Measurements from ENCODE around the gene WNT9B. TPM values are rescaled to one million over a fixed set of nuclear protein-coding genes. Genes with fewer than 3 reads are reported as not detected.
A peak's percentile ranks its signal among the peaks of the same experiment; 100 is the strongest.

Gene WNT9B
- total RNA-seq, 1 experiment from 2014 or later, result not detected

DNA sequence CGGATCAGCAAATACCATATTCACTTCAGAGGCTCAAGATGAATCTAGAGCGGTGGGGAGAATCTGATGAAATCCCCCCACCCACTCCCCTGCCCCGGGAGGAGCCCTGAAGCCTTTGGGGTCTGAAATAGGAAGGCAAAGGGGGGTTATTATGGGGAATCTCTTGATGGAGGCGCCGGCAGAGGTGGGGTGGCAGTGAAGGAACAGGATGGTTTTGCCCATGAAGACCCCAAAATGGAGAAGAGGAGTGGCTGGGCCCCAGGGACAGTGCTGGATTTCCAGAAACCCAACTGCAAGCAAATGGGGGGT, 33.5 kb upstream of the WNT9B start:
- no peaks in the 10 kb centered on the region for H3K9me3 ChIP-seq (ENCODE audit: low read depth, low read length, poor library complexity, severe bottlenecking)
- peaks cover 28% of the 10 kb centered on the region for H3K27me3 ChIP-seq (replicated peaks; ENCODE audit: insufficient read depth, low read depth, low read length, poor library complexity)
- no peak overlapping the region for H3K4me3 ChIP-seq (ENCODE audit: low read depth, low read length, poor library complexity, severe bottlenecking)
- POLR2A ChIA-PET (ENCODE audit: low non-redundant PET), result no interaction called here
- H3K27ac ChIP-seq (ENCODE audit: low read depth, low read length, poor library complexity, severe bottlenecking), result no peak overlapping the region
- no peaks in the 10 kb centered on the region for H3K4me1 ChIP-seq (ENCODE audit: insufficient read depth, low read length, poor library complexity, severe bottlenecking)
- BruUV-seq (replicated peaks), result no TSS peak
- CTCF ChIA-PET, result no interaction called here
- TF ChIP-seq, protein P1, sequence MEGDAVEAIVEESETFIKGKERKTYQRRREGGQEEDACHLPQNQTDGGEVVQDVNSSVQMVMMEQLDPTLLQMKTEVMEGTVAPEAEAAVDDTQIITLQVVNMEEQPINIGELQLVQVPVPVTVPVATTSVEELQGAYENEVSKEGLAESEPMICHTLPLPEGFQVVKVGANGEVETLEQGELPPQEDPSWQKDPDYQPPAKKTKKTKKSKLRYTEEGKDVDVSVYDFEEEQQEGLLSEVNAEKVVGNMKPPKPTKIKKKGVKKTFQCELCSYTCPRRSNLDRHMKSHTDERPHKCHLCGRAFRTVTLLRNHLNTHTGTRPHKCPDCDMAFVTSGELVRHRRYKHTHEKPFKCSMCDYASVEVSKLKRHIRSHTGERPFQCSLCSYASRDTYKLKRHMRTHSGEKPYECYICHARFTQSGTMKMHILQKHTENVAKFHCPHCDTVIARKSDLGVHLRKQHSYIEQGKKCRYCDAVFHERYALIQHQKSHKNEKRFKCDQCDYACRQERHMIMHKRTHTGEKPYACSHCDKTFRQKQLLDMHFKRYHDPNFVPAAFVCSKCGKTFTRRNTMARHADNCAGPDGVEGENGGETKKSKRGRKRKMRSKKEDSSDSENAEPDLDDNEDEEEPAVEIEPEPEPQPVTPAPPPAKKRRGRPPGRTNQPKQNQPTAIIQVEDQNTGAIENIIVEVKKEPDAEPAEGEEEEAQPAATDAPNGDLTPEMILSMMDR (conservative IDR thresholded peaks at IDR 0.05; ENCODE audit: low read depth, low read length), result no peak
- no peak for TF ChIP-seq EZH2 (IDR thresholded peaks at IDR 0.05; ENCODE audit: borderline replicate concordance, low read depth, low read length, poor library complexity, severe bottlenecking)
- no peak for DNase-seq (ENCODE audit: low spot score)
- intact Hi-C loops (cut with micrococcal nuclease; ENCODE audit: unreplicated experiment), result no loop called here
- no peaks in the 10 kb centered on the region for H3K36me3 ChIP-seq (ENCODE audit: insufficient read depth, low read length, poor library complexity, severe bottlenecking)

DNA sequence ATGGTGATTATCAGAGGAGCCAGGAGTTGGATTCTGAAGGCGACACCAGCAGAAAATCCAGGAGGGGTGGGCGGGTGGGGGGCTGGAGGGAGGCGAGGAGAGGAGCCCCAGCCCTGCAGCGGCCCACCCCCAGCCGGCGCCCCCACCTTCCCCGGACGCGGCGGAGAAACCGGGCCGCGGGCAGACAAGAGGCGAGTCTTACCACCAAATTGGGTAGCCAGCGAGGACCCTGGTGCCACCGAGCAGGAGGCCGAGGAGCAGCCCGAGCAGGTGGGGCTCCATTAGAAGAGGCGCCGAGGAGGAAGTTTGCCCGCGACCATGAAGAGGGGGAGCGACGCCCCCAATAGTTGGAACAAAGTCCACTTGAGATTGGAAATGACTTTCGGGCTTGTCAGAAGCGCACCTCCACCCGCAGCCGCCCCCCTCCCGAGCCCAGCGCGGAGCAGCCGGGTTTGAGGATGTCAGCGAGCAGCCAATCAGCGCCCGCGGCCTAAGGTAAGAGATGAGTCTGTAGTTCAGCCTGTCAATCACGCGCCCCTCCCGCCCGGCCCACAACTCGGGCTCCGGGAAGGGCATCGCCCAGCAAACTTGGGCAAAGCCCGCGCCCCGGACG, 33.0 kb upstream of the WNT9B start, which contains the start of gene WNT3:
TSS of gene WNT3 (minus strand) at position 377 of the 613 bp plus-strand sequence. CDS start at position 282, 95 bp downstream.
- ChIA-PET CTCF (no interaction called here), POLR2A (ENCODE audit: low non-redundant PET) (no interaction called here)
- Histone ChIP-seq H3K36me3 (ENCODE audit: insufficient read depth, low read length, poor library complexity, severe bottlenecking) (no peaks in the 10 kb centered on the region), H3K27ac (ENCODE audit: low read depth, low read length, poor library complexity, severe bottlenecking) (no peak within 1 kb of the TSS), H3K9me3 (ENCODE audit: low read depth, low read length, poor library complexity, severe bottlenecking) (no peaks in the 10 kb centered on the region), H3K27me3 (replicated peaks; ENCODE audit: insufficient read depth, low read depth, low read length, poor library complexity) (peaks cover 28% of the 10 kb centered on the region), H3K4me3 (ENCODE audit: low read depth, low read length, poor library complexity, severe bottlenecking) (peak within 1 kb of the TSS; percentile 31), H3K4me1 (ENCODE audit: insufficient read depth, low read length, poor library complexity, severe bottlenecking) (no peaks in the 10 kb centered on the region)
- DNase-seq (ENCODE audit: low spot score), result peak; percentile 26
- BruUV-seq (replicated peaks), result no TSS peak
- TF ChIP-seq, protein P1 (conservative IDR thresholded peaks at IDR 0.05; ENCODE audit: low read depth, low read length), result no peak
- TF ChIP-seq EZH2 (IDR thresholded peaks at IDR 0.05; ENCODE audit: borderline replicate concordance, low read depth, low read length, poor library complexity, severe bottlenecking), result no peak
- intact Hi-C loops (cut with micrococcal nuclease; ENCODE audit: unreplicated experiment), result no loop called here

DNA sequence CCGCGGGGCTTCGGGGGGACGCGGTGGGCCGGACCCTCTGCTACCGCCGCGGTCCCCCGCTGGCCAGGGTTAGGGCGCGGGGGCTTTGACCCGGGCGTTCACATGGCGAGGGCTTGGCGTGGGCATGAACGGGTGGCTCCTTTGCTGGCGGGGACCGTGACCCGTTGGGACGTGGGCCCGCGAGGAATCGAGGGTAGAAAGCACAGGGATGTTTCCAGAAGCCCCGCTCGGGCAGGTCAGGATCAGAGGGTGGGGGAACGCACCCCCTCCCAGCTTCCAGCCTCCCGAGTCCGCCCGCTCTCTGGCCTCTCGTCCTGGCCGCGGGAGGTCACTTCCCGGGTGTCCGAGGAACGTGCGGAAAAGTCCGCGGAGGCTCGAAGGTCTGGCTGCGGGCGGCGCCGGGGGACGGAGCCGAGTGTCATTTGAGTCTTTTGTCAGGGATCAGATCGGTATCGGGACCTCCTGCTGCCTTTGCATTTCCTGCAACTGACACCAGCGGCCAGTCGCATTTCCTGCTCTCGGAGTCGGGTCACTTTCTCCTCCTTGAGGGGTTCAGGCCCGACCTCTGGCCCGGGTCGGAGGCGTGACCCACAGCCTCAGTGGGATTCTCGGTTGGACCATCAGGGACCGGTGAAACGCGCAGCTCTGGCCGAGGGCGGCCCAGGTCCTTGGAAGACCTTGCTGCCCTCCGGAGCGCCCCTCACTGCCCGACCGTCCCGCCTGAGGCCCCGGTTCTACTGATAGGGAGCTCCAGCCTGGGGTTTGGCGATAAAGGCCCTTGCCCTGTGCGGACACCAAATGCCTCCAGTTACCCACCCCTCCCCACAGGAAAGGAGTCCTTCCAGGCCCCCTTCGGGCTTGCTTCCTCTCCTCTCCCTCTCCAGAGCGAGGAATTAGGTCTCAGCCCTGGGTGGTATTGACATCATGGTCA, 32.2 kb upstream of the WNT9B start:
- H3K4me3 ChIP-seq (ENCODE audit: low read depth, low read length, poor library complexity, severe bottlenecking), result peak overlapping the region; percentile 31
- DNase-seq (ENCODE audit: low spot score), result no peak
- H3K27ac ChIP-seq (ENCODE audit: low read depth, low read length, poor library complexity, severe bottlenecking), result no peak overlapping the region
- intact Hi-C loops (cut with micrococcal nuclease; ENCODE audit: unreplicated experiment), result no loop called here
- no TSS peak for BruUV-seq (replicated peaks)
- no peaks in the 10 kb centered on the region for H3K36me3 ChIP-seq (ENCODE audit: insufficient read depth, low read length, poor library complexity, severe bottlenecking)
- no peaks in the 10 kb centered on the region for H3K9me3 ChIP-seq (ENCODE audit: low read depth, low read length, poor library complexity, severe bottlenecking)
- ChIA-PET CTCF (no interaction called here), POLR2A (ENCODE audit: low non-redundant PET) (no interaction called here)
- peak; percentile 28 for TF ChIP-seq EZH2 (IDR thresholded peaks at IDR 0.05; ENCODE audit: borderline replicate concordance, low read depth, low read length, poor library complexity, severe bottlenecking)
- TF ChIP-seq, protein P1 (conservative IDR thresholded peaks at IDR 0.05; ENCODE audit: low read depth, low read length), result no peak
- H3K27me3 ChIP-seq (replicated peaks; ENCODE audit: insufficient read depth, low read depth, low read length, poor library complexity), result peaks cover 28% of the 10 kb centered on the region
- no peaks in the 10 kb centered on the region for H3K4me1 ChIP-seq (ENCODE audit: insufficient read depth, low read length, poor library complexity, severe bottlenecking)

Measured in A673 (cell line).